IPS-11a (cell line): ENCODE measurements around the gene TNXB.
"Not testable (repeated sequence)": the region's sequence is repeated elsewhere in the genome, so short reads cannot be mapped to it uniquely, and the experiment has no call there.

ENCODE experiments used
- H3K4me3 ChIP-seq: one replicate; pipeline ENCODE4 v1.5.1; 2013; ENCODE audit warnings: low read depth, low read length, control low read depth

The TNXB gene

DNA sequence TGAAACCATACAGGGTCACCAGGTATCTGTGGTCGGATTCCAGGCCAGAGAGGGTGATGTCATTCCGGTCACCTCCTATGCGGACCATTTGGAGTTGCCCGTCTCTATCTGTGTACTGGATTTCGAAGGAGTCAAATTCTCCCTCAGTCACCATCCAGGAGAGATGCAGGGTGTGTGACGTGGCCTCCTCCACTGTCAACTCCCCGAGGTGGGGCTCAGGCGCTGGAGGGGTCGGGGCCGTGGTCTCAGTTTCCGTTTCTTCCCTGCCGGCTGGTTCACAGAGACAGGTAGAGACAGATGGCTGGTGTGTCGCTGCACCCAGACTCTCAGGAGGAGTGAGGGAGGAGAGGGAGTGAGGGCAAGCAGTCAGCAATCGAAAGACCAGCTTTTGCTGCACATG is 40.3 kb downstream of the TNXB start:
- H3K4me3 ChIP-seq, result no peak overlapping the region

DNA sequence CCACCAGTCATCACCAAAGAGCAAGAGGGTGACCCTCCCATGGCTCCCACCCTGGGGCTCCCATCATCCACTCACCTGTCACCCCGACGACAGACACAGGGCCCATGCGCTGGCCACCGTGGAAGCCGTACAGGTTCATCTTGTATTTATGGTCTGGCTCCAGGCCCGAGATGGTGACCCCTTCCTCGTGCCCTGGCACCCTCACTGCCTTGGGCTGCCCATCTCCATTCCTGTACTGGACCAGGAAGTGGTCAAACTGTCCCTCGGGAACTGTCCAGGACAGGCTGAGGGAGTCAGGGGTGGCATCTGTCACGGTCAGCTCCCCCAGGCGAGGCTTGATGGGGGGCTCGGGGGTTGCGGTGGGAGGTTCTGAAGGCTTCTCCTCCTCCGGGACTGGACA is 40.8 kb downstream of the TNXB start:
- H3K4me3 ChIP-seq, result not testable (repeated sequence)

DNA sequence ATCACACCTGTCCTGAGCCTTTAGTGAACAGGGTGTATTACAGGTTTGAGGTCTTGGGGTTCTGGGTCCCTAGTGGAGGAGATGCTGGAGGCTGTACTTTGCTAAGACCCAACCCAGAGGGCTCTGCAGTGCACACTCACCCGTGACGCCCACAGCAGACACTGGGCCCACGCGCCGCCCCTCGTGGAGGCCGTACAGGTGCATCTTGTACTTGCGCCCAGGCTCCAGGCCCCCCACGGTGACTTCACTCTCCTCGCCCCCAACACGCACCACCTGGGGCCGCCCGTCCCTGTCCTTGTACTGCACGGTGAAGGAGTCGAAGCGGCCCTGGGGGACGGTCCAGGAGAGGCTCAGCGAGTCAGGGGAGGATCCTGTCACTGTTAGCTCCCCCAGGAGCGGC is 41.6 kb downstream of the TNXB start:
- H3K4me3 ChIP-seq, result not testable (repeated sequence)

DNA sequence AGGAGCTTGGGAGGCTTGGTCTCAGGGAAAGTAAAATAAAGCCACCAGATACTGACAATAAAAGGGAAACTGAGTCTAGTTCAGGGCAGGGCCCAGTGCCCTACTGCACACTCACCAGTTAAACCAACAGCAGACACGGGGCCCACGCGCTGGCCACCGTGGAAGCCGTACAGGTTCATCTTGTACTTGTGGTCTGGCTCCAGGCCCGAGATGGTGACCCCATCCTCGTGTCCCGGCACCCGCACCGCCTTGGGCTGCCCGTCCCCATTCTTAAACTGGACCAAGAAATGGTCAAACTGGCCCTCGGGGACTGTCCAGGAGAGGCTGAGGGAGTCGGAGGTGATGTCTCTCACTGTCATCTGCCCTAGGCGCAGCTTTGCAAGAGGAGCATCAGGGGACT is 44.4 kb downstream of the TNXB start:
- no peak overlapping the region for H3K4me3 ChIP-seq

GRCh38 chr6:32060966-32061655 is 48.0 kb downstream of the TNXB start:
- no peak overlapping the region for H3K4me3 ChIP-seq

DNA sequence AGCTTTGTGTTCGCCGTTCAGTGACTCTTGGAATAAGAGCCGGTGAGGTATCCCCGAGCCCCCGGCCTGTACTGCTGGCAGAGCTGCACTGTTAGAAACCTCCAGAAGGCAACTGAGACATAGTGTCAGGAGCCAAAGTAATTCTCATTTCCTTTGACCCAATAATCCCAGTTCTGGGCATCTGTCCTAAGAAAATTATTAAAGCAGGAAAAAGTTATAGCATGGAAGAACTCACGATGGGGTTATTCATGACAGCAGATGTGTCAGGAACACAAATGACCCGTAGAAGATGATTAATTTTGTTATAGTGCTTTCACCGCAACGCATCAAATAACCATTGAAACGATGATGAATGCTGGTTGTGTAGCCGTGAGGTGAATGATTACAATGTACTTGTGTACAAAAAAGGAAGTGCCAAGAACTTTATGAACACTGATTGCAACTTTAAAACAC is 50.6 kb downstream of the TNXB start:
- no peak overlapping the region for H3K4me3 ChIP-seq

DNA sequence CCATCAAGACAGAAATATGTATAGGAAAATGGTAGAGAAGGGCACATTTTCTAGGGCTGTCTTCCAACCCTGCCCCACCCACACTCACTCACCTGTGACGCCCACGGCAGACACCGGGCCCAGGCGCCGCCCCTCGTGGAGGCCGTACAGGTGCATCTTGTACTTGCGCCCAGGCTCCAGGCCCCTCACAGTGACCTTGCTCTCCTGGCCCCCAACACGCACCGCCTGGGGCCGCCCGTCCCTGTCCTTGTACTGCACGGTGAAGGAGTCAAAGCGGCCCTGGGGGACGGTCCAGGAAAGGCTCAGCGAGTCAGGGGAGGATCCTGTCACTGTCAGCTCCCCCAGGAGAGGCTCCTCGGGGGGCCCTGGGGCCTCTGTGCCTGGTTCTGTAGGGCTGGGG is 51.2 kb downstream of the TNXB start:
- no peak overlapping the region for H3K4me3 ChIP-seq

DNA sequence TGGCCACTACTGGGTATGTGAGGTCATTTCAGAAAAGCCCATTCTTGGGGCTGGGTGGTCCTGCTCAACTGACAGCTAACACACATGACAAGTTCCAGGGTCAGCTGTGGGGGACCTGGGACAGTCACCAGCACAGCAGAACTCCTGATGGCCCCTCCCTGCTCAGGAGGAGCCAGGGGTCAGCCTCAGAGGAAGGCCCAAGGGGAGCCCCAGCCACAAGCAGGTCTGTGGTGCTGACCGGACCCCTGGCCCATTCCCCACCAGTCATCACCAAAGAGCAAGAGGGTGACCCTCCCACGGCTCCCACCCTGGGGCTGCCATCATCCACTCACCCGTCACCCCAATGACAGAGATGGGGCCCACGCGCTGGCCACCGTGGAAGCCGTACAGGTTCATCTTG is 52.9 kb downstream of the TNXB start:
- H3K4me3 ChIP-seq, result no peak overlapping the region

GRCh38 chr6:32055756-32056155 is 53.4 kb downstream of the TNXB start:
- not testable (repeated sequence) for H3K4me3 ChIP-seq

GRCh38 chr6:32053314-32053713 is 55.8 kb downstream of the TNXB start:
- not testable (repeated sequence) for H3K4me3 ChIP-seq

DNA sequence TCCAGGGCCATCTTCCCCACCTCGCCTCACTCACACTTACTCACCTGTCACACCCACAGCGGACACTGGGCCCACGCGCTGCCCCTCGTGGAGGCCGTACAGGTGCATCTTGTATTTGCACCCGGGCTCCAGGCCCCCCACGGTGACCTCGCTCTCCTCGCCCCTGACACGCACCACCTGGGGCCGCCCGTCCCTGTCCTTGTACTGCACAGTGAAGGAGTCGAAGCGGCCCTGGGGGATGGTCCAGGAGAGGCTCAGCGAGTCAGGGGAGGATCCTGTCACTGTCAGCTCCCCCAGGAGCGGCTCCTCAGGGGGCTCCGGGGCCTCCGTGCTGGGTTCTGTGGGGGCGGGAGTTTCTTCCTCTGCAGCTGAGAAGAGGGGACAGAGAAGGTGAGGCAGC is 56.5 kb downstream of the TNXB start:
- not testable (repeated sequence) for H3K4me3 ChIP-seq

DNA sequence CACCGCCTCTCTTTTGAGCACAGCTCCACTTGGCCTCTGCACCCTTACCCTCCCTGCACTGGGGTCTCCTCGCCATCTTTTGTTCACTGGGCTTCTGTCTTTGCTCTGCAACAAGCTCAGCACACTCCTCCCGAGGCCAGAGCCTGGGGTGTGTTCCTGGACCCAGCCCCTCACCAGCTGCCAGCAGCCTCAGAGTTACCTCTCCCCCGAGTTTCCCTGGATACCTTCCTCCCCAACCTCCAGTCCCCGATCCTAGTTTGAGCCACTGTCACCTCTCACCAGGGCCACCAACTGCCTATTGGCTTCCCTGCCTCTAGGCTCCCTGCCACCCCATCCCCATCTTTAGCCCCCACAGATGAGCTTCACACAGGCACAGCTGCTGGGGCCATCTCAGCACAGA is 58.6 kb downstream of the TNXB start:
- no peak overlapping the region for H3K4me3 ChIP-seq

GRCh38 chr6:32049736-32050135 is 59.4 kb downstream of the TNXB start:
- H3K4me3 ChIP-seq, result not testable (repeated sequence)

GRCh38 chr6:32049149-32049548 is 60.0 kb downstream of the TNXB start:
- H3K4me3 ChIP-seq, result not testable (repeated sequence)

DNA sequence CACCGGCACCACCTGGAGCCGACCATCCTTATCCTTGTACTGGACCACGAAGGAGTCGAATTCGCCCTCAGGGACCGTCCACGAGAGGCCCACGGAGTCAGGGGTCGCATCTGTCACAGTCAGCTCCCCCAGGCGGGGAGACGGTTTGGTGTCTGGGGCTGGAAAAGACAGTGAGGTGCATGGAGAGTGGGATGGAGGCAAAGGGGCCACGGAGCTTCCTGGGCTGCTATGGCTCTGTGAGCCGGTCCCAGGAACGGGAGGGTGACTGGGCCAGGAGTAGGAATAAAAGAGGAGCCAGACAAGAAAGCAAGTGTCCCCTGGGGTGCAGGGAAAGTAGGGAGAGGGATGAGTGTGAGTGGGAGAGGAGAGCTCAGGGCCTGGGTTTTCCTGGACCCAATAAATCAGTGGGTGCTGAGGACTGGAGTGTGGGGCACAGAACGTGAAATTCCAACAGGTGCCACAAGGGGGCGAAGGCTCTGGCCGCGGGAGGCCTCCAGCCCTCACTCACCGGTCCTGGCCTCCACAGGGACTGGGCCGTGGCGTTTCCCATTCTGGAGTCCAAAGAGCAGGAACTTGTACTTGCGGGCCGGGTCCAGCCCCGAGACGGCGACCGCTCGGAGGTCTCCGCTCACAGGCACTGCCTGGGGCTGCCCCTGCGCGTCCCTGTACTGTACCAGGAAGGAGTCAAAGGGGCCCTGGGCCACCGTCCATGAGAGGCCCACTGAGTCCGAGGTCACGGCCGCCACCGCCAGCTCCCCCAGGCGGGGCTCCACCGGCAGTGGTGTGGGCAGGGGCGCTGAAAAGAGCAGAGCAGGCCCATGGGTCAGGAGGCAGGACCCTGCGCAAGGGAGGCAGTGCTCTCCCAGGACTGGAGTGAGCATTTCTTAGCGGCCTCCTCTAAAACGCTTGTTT is 61.0 kb downstream of the TNXB start:
- no peak overlapping the region for H3K4me3 ChIP-seq

DNA sequence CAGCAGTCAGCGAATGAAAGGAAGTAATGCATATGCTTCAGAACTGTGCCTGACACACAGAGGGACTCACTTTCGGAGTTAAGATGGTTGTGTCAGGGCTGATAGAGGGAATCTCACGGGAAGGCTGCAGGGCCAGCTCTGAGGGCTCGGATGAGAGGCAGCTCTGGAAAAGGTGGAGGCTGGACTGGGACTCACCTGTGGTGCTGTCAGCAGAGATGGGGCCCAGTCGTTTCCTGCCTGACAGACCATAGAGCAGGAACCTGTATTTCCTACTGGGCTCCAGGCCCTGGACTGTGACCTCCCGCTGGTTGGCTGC is 61.6 kb downstream of the TNXB start:
- no peak overlapping the region for H3K4me3 ChIP-seq

GRCh38 chr6:32047084-32047478 is 62.1 kb downstream of the TNXB start:
- H3K4me3 ChIP-seq, result no peak overlapping the region

DNA sequence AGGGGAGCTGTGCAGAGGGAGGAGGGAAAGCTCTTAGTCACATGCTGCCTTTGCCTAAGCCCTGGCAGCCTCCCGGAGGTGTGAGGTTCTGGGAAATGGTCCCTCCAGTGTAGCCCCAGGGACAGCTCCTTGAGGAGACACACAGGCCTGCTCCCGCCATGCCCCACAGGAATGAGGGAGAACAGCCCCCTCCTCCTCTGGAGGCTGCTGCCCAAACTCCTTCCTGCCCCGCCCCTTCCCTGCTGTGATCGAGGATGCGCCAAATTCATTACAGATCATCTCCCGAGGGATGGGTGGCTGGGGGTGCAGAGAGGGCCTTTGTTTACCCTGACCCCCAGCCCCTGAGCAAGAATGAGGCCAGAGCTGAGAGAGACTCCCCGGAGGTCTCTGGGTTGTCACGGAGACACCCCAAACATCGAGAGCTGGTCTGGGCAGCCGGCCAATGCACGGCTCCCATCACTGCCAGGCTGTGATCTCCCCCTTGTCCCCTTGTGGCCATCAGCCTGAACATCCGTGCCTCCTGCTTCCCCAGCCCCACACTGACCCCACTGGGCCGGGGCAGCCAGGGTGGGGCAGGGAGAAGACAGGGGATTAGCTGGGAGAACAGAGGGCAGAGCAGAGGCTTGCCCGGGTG is 62.6 kb downstream of the TNXB start:
- no peak overlapping the region for H3K4me3 ChIP-seq

DNA sequence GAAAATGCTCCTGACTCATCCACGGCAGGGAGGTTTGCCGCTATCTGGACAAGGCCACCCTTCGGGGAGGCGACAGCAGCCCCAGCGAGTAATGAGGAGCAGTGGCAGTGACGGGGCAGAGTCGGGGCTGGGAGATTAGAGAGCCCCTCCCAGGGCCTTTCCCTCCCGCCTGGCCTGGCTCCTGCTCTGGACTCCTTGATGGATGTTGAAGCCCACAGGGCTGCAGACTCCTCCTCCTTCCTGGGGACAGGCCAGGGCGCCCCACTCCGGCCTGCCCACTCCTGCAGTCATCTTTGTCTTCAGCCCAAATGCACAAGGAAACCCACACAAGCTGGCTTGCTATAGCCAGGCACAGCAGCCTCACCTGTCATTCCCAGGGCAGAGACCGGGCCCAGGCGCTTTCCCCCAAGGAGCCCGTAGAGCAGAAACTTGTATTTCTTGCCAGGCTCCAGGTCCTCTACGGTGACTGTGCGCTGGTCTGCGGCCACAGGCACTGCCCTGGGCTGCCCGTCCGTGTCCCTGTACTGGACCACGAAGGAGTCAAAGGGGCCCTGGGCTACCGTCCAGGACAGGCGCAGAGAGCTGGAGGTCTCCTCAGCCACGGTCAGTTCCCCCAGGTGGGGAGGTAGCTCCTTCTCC is 63.2 kb downstream of the TNXB start:
- H3K4me3 ChIP-seq, result no peak overlapping the region

DNA sequence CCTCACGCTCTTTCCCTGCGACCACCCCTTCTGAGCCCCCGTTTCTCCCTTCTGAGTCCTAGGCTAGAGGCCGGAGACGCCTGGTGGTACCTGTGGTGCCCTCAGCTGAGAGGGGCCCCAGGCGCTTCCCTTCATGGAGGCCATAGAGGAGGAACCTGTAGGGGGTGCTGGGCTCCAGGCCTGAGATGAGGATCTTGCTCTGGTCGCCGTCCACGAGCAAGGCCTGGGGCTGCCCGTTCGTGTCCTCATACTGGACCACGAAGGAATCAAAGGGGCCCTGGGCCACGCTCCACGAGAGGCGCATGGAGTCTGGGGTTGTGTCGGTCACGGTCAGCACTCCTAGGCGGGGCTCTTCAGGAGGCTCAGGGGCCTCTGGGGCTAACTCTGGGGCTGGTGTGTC is 64.2 kb downstream of the TNXB start:
- not testable (repeated sequence) for H3K4me3 ChIP-seq

DNA sequence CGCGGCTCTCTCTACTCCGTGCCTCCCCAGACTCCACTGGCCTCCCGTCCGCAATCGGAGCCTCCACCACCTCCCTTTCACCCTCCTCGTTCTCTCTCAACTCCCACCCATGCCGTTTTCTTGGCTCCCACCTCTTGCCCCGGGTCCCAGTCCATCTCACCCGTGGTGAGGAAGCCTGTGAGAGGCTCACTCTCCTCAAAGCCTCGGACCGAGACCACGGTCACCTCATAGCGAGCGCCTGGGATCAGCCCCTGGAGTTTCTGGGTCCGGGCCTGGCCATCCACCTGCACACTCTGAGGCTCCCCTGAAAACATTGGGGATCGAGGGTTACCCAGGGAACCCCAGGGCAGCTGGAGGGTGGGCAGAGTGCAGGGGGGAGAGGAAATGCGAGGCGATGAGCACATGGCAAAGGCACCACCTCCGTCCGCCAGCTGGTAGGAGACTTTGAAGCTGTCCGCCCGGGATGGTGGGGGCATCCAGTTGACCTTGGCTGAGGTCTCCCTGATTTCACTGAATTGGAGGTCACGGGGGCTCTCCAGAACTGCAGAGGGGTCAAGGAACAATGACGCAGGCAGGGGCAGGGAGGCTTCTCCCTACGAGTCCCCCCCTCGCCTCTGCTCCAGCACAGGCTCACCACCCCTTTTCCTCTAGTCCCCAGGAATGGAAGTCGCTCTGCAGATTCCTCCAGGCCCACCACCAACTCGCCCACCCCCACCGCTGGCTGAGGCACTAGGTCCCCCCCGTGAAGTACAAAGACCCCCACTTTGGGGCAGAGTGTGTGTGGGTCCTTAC is 65.4 kb downstream of the TNXB start:
- not testable (repeated sequence) for H3K4me3 ChIP-seq
